Endodermal cell (in vitro differentiated cells): ENCODE results near the gene CYREN. TPM values are rescaled to one million over a fixed set of nuclear protein-coding genes. Genes with fewer than 3 reads are reported as not detected.
"Not testable (repeated sequence)": the region's sequence is repeated elsewhere in the genome, so short reads cannot be mapped to it uniquely, and the experiment has no call there.

Experiments
- DNase-seq: peaks from one replicate; pipeline ENCODE4 v3.0.0-alpha.2; 2017
- H3K27ac ChIP-seq: 2 replicates; pipeline ENCODE4 v1.5.1; 2013; ENCODE audit warnings: mild to moderate bottlenecking, low read depth, low read length, moderate library complexity
- H3K27me3 ChIP-seq: 2 replicates; pipeline ENCODE4 v1.6.1; 2013; ENCODE audit warnings: mild to moderate bottlenecking, low read length, moderate library complexity; ENCODE audit not compliant: insufficient read depth, control insufficient read depth, poor library complexity, severe bottlenecking
- H3K36me3 ChIP-seq: 2 replicates; pipeline ENCODE4 v1.7.0; 2013; ENCODE audit warnings: mild to moderate bottlenecking, low read length, moderate library complexity; ENCODE audit not compliant: control insufficient read depth, insufficient read depth
- H3K4me1 ChIP-seq: one replicate; pipeline ENCODE4 v1.7.0; 2013; ENCODE audit warnings: low read length; ENCODE audit not compliant: control insufficient read depth, insufficient read depth
- H3K4me3 ChIP-seq: 2 replicates; pipeline ENCODE4 v1.5.1; 2013; ENCODE audit warnings: mild to moderate bottlenecking, low read length, moderate library complexity
- H3K9ac ChIP-seq: 2 replicates; pipeline ENCODE4 v1.6.1; 2013; ENCODE audit warnings: mild to moderate bottlenecking, low read length, moderate library complexity; ENCODE audit not compliant: poor library complexity, severe bottlenecking; ENCODE audit errors: extremely low read depth
- H3K9me3 ChIP-seq: 2 replicates; pipeline ENCODE4 v1.6.1; 2013; ENCODE audit warnings: mild to moderate bottlenecking, low read length, moderate library complexity; ENCODE audit not compliant: control insufficient read depth
- H3K27ac Mint-ChIP-seq: 2 replicates; pipeline ENCODE4 v1.8.0; 2020; ENCODE audit warnings: mixed read lengths
- H3K27me3 Mint-ChIP-seq: 2 replicates; pipeline ENCODE4 v1.8.0; 2021; ENCODE audit warnings: mild to moderate bottlenecking, mixed read lengths; ENCODE audit not compliant: insufficient read depth
- H3K36me3 Mint-ChIP-seq: 2 replicates; pipeline ENCODE4 v1.8.0; 2020; ENCODE audit warnings: low read depth, mixed read lengths
- H3K4me1 Mint-ChIP-seq: 2 replicates; pipeline ENCODE4 v1.8.0; 2020; ENCODE audit warnings: mixed read lengths
- H3K4me3 Mint-ChIP-seq: 2 replicates; pipeline ENCODE4 v1.8.0; 2020; ENCODE audit warnings: mild to moderate bottlenecking, moderate library complexity, mixed read lengths
- H3K9me3 Mint-ChIP-seq: 2 replicates; pipeline ENCODE4 v1.8.0; 2020; ENCODE audit warnings: mild to moderate bottlenecking, mixed read lengths
- WGBS, 2 experiments: methylation state at CpG; one replicate each; pipeline versions ENCODE4 v1.1.5 to v1.1.7; 2013; ENCODE audit warnings: missing lambda C conversion rate in 2 of 2, mixed read lengths in 1 of 2; ENCODE audit not compliant: insufficient coverage in 1 of 2, insufficient read length in 1 of 2; 5-methylcytosine and 5-hydroxymethylcytosine counted together
- total RNA-seq, 2 donors: library from RNA; stranded (reverse); fragmentation: NEBNext Ultra II Directional in 1 of 2; extraction: Animal tissue kit (Norgen Biotek cat#: 25700) in 1 of 2; gene quantifications; 2 replicates in 1 of 2; 3 replicates in 1 of 2; pipeline ENCODE4 v1.2.1, GENCODE V29; 2021
- TF ChIP-seq, protein P1 (sequence below): fragments of 200-600 bp; sonication (generic); conservative IDR thresholded peaks from 2 replicates; pipeline ENCODE4 v1.5.0; 2021; ENCODE audit warnings: antibody characterized with exemption, mild to moderate bottlenecking

CYREN gene
- total RNA-seq, 2 donors from 2014 or later, result 60.6 to 67.8 TPM

DNA sequence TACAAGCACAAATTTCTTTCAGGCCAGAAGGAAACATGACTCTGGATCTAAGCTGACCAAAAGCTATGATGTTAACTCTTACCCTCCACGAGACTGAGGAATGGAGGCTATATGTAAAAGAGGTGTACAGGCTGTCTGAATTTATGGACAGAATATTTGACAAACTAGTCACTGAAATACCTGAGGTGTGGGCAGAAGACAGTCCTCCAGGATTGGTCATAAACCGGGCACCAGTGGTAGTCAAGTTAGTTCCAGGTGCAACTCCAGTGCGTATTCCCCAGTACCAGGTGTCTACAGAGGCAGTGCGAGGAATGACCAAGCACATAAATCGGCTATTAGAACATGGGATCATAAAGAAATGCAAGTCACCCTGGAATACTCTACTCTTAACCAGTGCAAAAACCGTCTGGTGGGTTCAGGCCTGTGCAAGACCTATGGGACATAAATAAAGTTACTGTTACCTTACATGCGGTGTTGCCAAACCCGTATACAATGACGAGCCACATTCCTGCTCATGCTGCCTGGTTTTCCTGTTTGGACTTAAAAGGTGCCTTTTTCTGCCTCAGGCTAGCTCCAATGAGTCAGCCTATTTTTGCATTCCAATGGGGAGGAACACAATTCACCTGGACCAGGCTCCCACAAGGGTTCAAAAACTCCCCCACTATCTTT lies 6.7 kb upstream of the CYREN start:
- Histone ChIP-seq H3K9ac (no peak overlapping the region), H3K4me3 (no peak overlapping the region), H3K27ac (no peak overlapping the region), H3K4me1 (no peaks in the 10 kb centered on the region), H3K36me3 (no peaks in the 10 kb centered on the region), H3K9me3 (peaks cover 24% of the 10 kb centered on the region), H3K27me3 (no peaks in the 10 kb centered on the region)
- Mint-ChIP-seq H3K27ac (no peak overlapping the region), H3K9me3 (peaks cover 37% of the 10 kb centered on the region), H3K36me3 (peaks cover 16% of the 10 kb centered on the region), H3K27me3 (no peaks in the 10 kb centered on the region), H3K4me1 (no peaks in the 10 kb centered on the region), H3K4me3 (no peak overlapping the region)
- WGBS, 2 experiments, result 91% methylated on average over 8 to 9 of the region's 9 CpGs
- no peak for DNase-seq
- TF ChIP-seq, protein P1, sequence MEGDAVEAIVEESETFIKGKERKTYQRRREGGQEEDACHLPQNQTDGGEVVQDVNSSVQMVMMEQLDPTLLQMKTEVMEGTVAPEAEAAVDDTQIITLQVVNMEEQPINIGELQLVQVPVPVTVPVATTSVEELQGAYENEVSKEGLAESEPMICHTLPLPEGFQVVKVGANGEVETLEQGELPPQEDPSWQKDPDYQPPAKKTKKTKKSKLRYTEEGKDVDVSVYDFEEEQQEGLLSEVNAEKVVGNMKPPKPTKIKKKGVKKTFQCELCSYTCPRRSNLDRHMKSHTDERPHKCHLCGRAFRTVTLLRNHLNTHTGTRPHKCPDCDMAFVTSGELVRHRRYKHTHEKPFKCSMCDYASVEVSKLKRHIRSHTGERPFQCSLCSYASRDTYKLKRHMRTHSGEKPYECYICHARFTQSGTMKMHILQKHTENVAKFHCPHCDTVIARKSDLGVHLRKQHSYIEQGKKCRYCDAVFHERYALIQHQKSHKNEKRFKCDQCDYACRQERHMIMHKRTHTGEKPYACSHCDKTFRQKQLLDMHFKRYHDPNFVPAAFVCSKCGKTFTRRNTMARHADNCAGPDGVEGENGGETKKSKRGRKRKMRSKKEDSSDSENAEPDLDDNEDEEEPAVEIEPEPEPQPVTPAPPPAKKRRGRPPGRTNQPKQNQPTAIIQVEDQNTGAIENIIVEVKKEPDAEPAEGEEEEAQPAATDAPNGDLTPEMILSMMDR, result no peak

DNA sequence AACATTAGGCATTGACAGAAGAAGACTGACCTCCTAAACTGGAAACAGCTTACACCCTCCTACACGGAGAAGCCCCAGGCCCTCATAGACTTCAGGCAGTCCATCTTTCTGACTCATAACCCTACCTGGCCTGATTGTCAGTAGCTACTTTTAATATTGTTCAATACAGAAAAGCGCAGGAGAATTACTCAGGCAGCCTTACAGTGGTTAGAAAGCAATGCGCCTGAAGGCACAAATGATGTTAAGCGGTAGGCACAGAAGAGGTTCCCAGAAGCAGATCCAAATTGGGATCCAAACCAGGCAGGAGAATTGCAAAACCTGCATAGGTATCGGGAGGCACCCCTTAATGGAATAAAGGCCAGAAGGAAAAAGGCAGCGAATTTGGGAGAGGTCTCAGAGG lies 5.4 kb upstream of the CYREN start:
- Histone ChIP-seq H3K36me3 (no peaks in the 10 kb centered on the region), H3K4me1 (no peaks in the 10 kb centered on the region), H3K9ac (no peak overlapping the region), H3K27ac (no peak overlapping the region), H3K27me3 (no peaks in the 10 kb centered on the region), H3K4me3 (no peak overlapping the region), H3K9me3 (peaks cover 12% of the 10 kb centered on the region)
- H3K36me3 Mint-ChIP-seq, result peaks cover 6% of the 10 kb centered on the region
- H3K4me1 Mint-ChIP-seq, result peaks cover 4% of the 10 kb centered on the region
- DNase-seq, result no peak
- WGBS, 2 experiments, result 94 to 96% methylated on average over 6 of the region's 6 CpGs
- peaks cover 25% of the 10 kb centered on the region for H3K9me3 Mint-ChIP-seq
- no peak overlapping the region for H3K27ac Mint-ChIP-seq
- no peak overlapping the region for H3K4me3 Mint-ChIP-seq
- H3K27me3 Mint-ChIP-seq, result no peaks in the 10 kb centered on the region
- TF ChIP-seq, protein P1, result no peak

DNA sequence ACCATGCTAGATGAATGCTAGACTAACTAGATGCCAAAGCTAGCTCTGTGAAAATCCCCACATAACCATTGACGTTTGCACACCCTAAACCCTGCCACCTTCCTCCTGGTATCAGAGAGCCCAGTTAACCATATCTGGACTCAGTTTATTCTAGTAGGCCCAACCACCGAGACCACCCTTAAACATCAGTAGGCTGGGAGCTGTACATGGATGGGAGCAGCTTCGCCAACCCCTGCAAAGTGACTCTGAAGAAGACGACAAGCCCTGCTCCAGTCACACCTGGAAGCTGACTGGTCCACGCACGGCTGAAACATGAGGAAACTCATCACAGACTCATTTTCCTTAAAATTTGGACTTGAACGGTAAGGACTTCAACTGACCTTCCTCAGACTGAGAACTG lies 4.4 kb upstream of the CYREN start:
- no peaks in the 10 kb centered on the region for H3K27me3 Mint-ChIP-seq
- Histone ChIP-seq H3K4me1 (no peaks in the 10 kb centered on the region), H3K4me3 (no peak overlapping the region), H3K9me3 (peaks cover 2% of the 10 kb centered on the region), H3K9ac (no peak overlapping the region), H3K27me3 (no peaks in the 10 kb centered on the region), H3K27ac (no peak overlapping the region), H3K36me3 (no peaks in the 10 kb centered on the region)
- DNase-seq, result no peak
- peaks cover 6% of the 10 kb centered on the region for H3K4me1 Mint-ChIP-seq
- WGBS, 2 experiments, result 80 to 94% methylated on average over 1 to 7 of the region's 7 CpGs
- no peak overlapping the region for H3K4me3 Mint-ChIP-seq
- peaks cover 15% of the 10 kb centered on the region for H3K9me3 Mint-ChIP-seq
- no peaks in the 10 kb centered on the region for H3K36me3 Mint-ChIP-seq
- TF ChIP-seq, protein P1, result no peak
- H3K27ac Mint-ChIP-seq, result no peak overlapping the region

DNA sequence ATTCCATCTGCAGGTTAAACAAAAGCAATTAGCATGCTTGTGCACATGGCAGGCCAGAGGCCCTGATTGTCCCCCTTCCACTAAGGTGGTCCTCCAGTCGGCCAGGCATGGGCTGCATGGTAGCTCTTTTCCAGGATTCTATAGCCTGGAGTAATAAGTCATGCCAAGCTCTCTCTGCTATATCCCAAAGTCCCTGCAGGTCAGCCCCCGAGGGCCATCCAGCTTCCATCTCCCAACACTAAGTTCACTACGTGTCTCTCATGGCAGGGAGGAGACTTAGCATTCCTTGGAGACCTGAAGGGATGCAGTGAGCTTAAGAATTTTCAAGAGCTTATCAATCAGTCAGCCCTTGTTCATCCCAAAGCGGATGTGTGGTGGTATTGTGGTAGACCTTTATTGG lies 3.4 kb upstream of the CYREN start:
- not testable (repeated sequence) for H3K27ac Mint-ChIP-seq, H3K9ac ChIP-seq, H3K36me3 ChIP-seq, DNase-seq, H3K27ac ChIP-seq, H3K4me1 ChIP-seq, H3K9me3 Mint-ChIP-seq, H3K9me3 ChIP-seq, H3K4me3 Mint-ChIP-seq, H3K27me3 Mint-ChIP-seq, H3K36me3 Mint-ChIP-seq, H3K4me3 ChIP-seq, H3K27me3 ChIP-seq
- 92 to 93% methylated on average over 2 to 4 of the region's 4 CpGs for WGBS, 2 experiments
- peaks cover 11% of the 10 kb centered on the region for H3K4me1 Mint-ChIP-seq

DNA sequence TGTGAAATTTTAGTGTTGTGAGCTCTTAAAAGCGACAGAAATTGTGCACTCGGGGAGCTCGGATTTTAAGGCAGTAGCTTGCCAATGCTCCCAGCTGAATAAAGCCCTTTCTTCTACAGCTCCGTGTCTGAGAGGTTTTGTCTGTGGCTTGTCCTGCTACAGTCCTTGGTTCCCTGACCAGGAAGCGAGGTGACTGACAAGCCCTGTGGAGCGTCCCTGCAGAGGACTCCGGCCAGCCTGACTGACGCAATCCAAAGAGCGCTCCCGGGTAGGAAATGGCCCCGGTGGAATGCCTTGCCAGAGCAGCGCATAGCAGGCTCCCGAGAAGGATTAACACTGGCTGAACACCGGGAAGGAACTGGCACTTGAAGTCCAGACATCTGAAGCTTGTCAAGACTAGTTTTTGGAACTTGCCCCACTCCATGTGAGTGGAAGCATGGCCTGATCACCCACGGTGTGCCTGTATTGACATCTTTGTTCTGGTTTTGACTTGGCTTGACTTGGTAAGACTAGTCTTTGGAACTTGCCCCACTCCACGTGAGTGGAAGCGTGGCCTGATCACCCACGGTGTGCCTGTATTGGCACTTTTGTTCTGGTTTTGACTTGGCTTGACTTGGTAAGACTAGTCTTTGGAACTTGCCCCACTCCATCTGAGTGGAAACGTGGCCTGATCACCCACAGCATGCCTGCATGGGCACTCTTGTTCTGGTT lies 1.2 kb upstream of the CYREN start:
- H3K9ac ChIP-seq, result not testable (repeated sequence)

More for the DNA sequence above, 1.2 kb upstream of the CYREN start:
- H3K9me3 Mint-ChIP-seq, H3K27me3 Mint-ChIP-seq, H3K27ac ChIP-seq, H3K4me3 ChIP-seq, H3K9me3 ChIP-seq, H3K27me3 ChIP-seq, H3K4me1 ChIP-seq: not testable (repeated sequence)
- peak; percentile 82 for DNase-seq
- Mint-ChIP-seq H3K4me3 (peak overlapping the region; percentile 76), H3K27ac (peak overlapping the region; percentile 90), H3K36me3 (peaks cover 26% of the 10 kb centered on the region), H3K4me1 (peaks cover 11% of the 10 kb centered on the region)
- H3K36me3 ChIP-seq, result peaks cover 20% of the 10 kb centered on the region
- WGBS, 2 experiments, result 90 to 91% methylated on average over 19 of the region's 19 CpGs
